ENCODE measurements around the gene C2orf68.

C2orf68 gene

DNA sequence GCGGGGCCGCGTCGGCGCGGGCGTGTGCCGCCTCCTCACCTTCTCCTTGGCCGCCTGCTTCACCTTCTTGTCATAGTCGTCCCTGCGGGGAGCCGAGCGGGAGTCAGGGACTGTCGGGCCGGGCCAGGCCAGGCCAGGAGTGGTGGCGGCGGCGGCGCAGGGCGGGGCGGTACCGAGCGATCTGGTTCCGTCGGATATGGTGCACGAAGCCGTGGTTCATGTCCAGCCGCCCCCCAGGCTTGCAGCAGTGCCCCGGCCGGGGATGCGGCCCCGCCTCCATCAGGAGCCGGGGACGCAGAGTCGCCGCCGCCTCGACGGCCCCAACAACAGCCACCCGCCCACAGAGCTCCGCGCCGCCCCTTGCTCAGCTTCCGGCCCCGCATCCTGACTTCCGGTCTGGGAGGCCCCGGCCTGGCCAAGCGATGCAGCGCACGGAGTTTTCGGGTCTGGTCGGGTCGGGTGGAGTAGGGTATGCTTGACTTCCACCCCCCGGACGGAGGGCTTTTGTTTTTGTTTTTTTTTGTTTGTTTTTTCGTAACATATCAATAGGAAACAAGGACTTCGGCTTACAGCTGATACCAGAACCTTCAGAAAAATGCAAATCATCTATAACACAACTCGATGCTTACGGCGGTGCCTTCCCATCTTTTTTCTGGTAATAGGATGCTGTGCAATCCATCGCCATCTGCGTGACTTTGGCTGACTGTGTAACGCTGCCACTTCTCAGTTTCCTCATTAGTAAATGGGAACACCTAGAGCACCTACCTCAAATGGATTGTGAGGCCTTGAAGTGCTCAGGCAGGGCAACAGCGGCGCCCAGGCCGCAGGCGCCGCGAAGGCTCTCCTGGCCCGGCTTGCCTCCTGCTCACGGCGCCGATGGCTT is at the start of gene C2orf68:
TSS of gene C2orf68 (minus strand) at position 362 of the 883 bp plus-strand sequence. CDS start at position 280, 82 bp downstream.
- H3K36me3 ChIP-seq (ENCODE audit: control insufficient read depth in 2 of 2, insufficient read depth in 1 of 2, low read length in 2 of 2): peaks cover 4 to 32% of the 10 kb centered on the region in 2 experiments; a peak in 2 of 3 replicates
- no peaks in the 10 kb centered on the region for H3K9me3 ChIP-seq (ENCODE audit: control insufficient read depth, insufficient read depth, low read depth, low read length)
- ChIA-PET POLR2A (interaction anchor here (0.6 to 1.8 kb wide), 17 partner anchors 9 to 258 kb away, joined by 3 to 31 read pairs (median 4); partner anchors contain the start of genes ELMOD3, MAT2A, RETSAT and RNF181), CTCF (interaction anchor here (0.9 to 1.2 kb wide), 2 partner anchors 10 to 61 kb away, joined by 3 read pairs; no protein-coding TSS in a partner anchor)
- peaks cover under 1% of the 10 kb centered on the region; the same call in 1 of the 2 replicates for H3K4me1 ChIP-seq (ENCODE audit: control insufficient read depth, insufficient read depth, low read length)
- peak within 1 kb of the TSS; percentile 79 for H3K4me3 ChIP-seq (ENCODE audit: low read depth, low read length)
- H3K27ac ChIP-seq (ENCODE audit: extremely low read depth, low read depth, low read length): peak within 1 kb of the TSS; percentile 89
- TF ChIP-seq ZNF341 (tag by site-specific recombination; IDR thresholded peaks at IDR 0.05; ENCODE audit: low read depth) (peak; percentile 62), ZNF426 (tag by site-specific recombination; IDR thresholded peaks at IDR 0.05) (no peak), ZNF561 (tag by site-specific recombination; IDR thresholded peaks at IDR 0.05; ENCODE audit: borderline replicate concordance) (0 out of 2 replicates have a peak, but pooled peaks have one; percentile 16), ZNF398 (tag by site-specific recombination; IDR thresholded peaks at IDR 0.05) (0 out of 2 replicates have a peak, but pooled peaks have one; percentile 12), ZNF132 (tag by site-specific recombination; IDR thresholded peaks at IDR 0.05; ENCODE audit: borderline replicate concordance) (no peak), BCL11A (tag by site-specific recombination; IDR thresholded peaks at IDR 0.05; ENCODE audit: low read depth) (no peak), ZNF354C (tag by site-specific recombination; IDR thresholded peaks at IDR 0.05; ENCODE audit: borderline replicate concordance, low read depth) (no peak), ZNF677 (tag by site-specific recombination; IDR thresholded peaks at IDR 0.05) (no peak), ZNF19 (tag by site-specific recombination; IDR thresholded peaks at IDR 0.05; ENCODE audit: low read depth) (no peak), GLIS1 (tag by site-specific recombination; IDR thresholded peaks at IDR 0.05) (peak; percentile 39; the same call in 1 of the 2 replicates), ZNF214 (tag by site-specific recombination; IDR thresholded peaks at IDR 0.05; ENCODE audit: borderline replicate concordance) (no peak), ZNF548 (tag by site-specific recombination; IDR thresholded peaks at IDR 0.05) (no peak), YY2 (tag by site-specific recombination; IDR thresholded peaks at IDR 0.05) (no peak), ZNF423 (tag by site-specific recombination; IDR thresholded peaks at IDR 0.05) (no peak), ZNF394 (tag by site-specific recombination; IDR thresholded peaks at IDR 0.05; ENCODE audit: borderline replicate concordance) (no peak), ZNF701 (tag by site-specific recombination; IDR thresholded peaks at IDR 0.05) (no peak), ZSCAN30 (tag by site-specific recombination; IDR thresholded peaks at IDR 0.05) (0 out of 2 replicates have a peak, but pooled peaks have one; percentile 21), ZNF10 (tag by site-specific recombination; IDR thresholded peaks at IDR 0.05) (0 out of 2 replicates have a peak, but pooled peaks have one; percentile 19), ZSCAN5A (tag by site-specific recombination; IDR thresholded peaks at IDR 0.05) (peak; percentile 74; the same call in 1 of the 2 replicates), ZBTB20 (tag by site-specific recombination; IDR thresholded peaks at IDR 0.05) (peak; percentile 59; the same call in 1 of the 2 replicates), ZNF768 (tag by site-specific recombination; IDR thresholded peaks at IDR 0.05) (no peak), ZNF175 (tag by site-specific recombination; IDR thresholded peaks at IDR 0.05) (no peak), ZNF777 (tag by site-specific recombination; IDR thresholded peaks at IDR 0.05; ENCODE audit: borderline replicate concordance) (peak; percentile 85)
- TF ChIP-seq, protein P1, sequence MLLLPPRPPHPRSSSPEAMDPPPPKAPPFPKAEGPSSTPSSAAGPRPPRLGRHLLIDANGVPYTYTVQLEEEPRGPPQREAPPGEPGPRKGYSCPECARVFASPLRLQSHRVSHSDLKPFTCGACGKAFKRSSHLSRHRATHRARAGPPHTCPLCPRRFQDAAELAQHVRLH (tag by site-specific recombination; IDR thresholded peaks at IDR 0.05): 0 out of 2 replicates have a peak, but pooled peaks have one; percentile 35
- TF ChIP-seq, protein P2, sequence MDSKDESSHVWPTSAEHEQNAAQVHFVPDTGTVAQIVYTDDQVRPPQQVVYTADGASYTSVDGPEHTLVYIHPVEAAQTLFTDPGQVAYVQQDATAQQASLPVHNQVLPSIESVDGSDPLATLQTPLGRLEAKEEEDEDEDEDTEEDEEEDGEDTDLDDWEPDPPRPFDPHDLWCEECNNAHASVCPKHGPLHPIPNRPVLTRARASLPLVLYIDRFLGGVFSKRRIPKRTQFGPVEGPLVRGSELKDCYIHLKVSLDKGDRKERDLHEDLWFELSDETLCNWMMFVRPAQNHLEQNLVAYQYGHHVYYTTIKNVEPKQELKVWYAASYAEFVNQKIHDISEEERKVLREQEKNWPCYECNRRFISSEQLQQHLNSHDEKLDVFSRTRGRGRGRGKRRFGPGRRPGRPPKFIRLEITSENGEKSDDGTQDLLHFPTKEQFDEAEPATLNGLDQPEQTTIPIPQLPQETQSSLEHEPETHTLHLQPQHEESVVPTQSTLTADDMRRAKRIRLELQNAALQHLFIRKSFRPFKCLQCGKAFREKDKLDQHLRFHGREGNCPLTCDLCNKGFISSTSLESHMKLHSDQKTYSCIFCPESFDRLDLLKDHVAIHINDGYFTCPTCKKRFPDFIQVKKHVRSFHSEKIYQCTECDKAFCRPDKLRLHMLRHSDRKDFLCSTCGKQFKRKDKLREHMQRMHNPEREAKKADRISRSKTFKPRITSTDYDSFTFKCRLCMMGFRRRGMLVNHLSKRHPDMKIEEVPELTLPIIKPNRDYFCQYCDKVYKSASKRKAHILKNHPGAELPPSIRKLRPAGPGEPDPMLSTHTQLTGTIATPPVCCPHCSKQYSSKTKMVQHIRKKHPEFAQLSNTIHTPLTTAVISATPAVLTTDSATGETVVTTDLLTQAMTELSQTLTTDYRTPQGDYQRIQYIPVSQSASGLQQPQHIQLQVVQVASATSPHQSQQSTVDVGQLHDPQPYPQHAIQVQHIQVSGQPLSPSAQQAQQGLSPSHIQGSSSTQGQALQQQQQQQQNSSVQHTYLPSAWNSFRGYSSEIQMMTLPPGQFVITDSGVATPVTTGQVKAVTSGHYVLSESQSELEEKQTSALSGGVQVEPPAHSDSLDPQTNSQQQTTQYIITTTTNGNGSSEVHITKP (tag by site-specific recombination; IDR thresholded peaks at IDR 0.05): peak; percentile 40; the same call in 1 of the 2 replicates

Measured in HEK293 (cell line).